ENCODE results near the gene RWDD3.

Gene RWDD3

DNA sequence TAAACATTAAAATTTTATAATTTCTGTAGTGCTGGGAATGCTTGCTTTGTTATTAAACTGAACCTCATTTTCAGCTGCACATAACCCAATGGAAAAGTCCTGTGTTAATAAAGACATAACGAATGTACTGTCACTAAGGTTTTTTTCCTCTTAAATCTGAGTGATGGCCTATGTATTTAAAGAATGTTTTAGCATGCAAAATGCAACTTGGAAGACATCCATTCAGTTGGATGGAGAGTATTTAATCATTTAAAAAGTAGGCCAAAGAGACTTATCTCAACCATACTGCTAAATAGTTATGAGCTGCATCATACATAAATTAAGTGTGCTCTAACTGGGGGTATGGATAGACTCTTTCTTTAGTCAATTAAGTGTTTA lies 48.5 kb downstream of the RWDD3 start:
- DNase-seq (ENCODE audit: low spot score): no peak

- no peak for DNase-seq (ENCODE audit: low spot score)
Observed at GRCh38 chr1:95284420-95284819, 50.4 kb downstream of the RWDD3 start.

- DNase-seq (ENCODE audit: low spot score): no peak
Observed at GRCh38 chr1:95286479-95286878, 52.5 kb downstream of the RWDD3 start.

DNA sequence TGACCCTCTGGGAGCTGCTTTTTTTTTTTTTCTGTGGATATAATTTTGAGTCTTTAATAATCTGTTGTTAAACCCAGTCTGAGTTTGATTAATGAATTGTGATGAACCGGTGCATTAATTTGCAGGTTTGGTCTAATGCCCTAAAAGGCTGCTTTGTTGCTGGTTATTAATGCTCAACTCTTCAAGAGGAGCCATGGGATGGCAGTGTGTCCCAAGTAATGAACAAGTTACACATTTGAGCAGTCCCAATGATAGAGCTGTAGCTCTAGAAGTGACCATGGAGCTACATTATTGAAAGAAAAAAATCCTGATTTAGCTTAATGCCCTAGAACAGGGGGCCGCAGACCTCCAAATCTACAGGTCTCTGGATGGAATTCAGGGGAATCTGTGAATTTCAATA lies 53.1 kb downstream of the RWDD3 start:
- no peak for DNase-seq (ENCODE audit: low spot score)

DNA sequence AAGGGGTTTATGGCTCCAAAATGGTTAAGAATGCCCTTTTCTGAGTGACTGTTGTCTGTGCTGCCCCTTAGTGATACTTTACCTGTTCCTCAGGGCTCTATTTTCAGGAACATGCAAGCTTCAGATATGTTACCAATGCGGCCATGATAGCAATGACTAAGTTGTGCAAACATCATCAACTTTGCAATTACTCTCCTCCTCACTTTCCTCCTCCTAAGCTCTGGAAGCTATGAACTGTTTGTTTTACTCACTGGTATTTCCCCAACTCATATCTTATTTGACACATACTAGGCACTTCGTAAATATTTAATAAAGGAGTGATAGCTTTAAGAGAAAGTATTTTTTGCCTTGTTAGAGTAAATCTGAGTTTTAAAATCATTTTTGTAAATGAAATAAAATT lies 53.8 kb downstream of the RWDD3 start:
- DNase-seq (ENCODE audit: low spot score): no peak

Data from globus pallidus (tissue), 1 donor.